GM19099 (cell line): ENCODE data around the gene DTWD1.

ENCODE experiments used
- POLR2A ChIP-seq: IDR thresholded peaks from 3 replicates; pipeline ENCODE4 v1.6.1; 2011; ENCODE audit warnings: low read depth; ENCODE audit not compliant: insufficient read length; ENCODE audit errors: extremely low read depth

Gene DTWD1

GRCh38 chr15:49688135-49688790, 67.4 kb downstream of the DTWD1 start:
- TF ChIP-seq POLR2A, result no peak

GRCh38 chr15:49692514-49693090, 71.8 kb downstream of the DTWD1 start:
- no peak for TF ChIP-seq POLR2A

- no peak for TF ChIP-seq POLR2A
Observed at GRCh38 chr15:49693498-49693897, 72.7 kb downstream of the DTWD1 start.

- no peak for TF ChIP-seq POLR2A
Observed at GRCh38 chr15:49696433-49696832, 75.6 kb downstream of the DTWD1 start.

- TF ChIP-seq POLR2A, result no peak
Observed at GRCh38 chr15:49697121-49697520, 76.3 kb downstream of the DTWD1 start.
